DOHH2 (cell line): Measurements from ENCODE around the gene TGM4.

Experiments used
- H3F3A ChIP-seq: fragments of 200-600 bp; sonication (generic), shearing (Covaris generic); 2 replicates; pipeline ENCODE4 v1.6.0; 2016; ENCODE audit warnings: antibody characterized with exemption, mild to moderate bottlenecking; ENCODE audit not compliant: control insufficient read depth, insufficient read depth
- H3K27ac ChIP-seq: fragments of 200-600 bp; sonication (generic); 2 replicates; pipeline ENCODE4 v1.5.1; 2014; ENCODE audit warnings: low read depth, mild to moderate bottlenecking, low read length, moderate library complexity
- H3K27me3 ChIP-seq: fragments of 200-600 bp; sonication (generic); 2 replicates; pipeline ENCODE4 v1.6.1; 2014; ENCODE audit warnings: mild to moderate bottlenecking, low read length, mixed read lengths; ENCODE audit not compliant: control insufficient read depth
- H3K36me3 ChIP-seq: fragments of 200-600 bp; sonication (generic); 2 replicates; pipeline ENCODE4 v1.6.1; 2014; ENCODE audit warnings: mild to moderate bottlenecking, low read length, moderate library complexity, mixed read lengths; ENCODE audit not compliant: control insufficient read depth
- H3K4me1 ChIP-seq: fragments of 200-600 bp; sonication (generic); 2 replicates; pipeline ENCODE4 v1.6.1; 2014; ENCODE audit warnings: mild to moderate bottlenecking, low read length, mixed read lengths; ENCODE audit not compliant: control insufficient read depth
- H3K4me2 ChIP-seq: fragments of 200-600 bp; sonication (generic); 2 replicates; pipeline ENCODE4 v1.6.0; 2014; ENCODE audit warnings: mild to moderate bottlenecking, low read length, moderate library complexity
- H3K4me3 ChIP-seq: fragments of 200-600 bp; sonication (generic); 2 replicates; pipeline ENCODE4 v1.5.1; 2014; ENCODE audit warnings: mild to moderate bottlenecking, low read length, mixed read lengths
- H3K79me2 ChIP-seq: fragments of 200-600 bp; sonication (generic); 2 replicates; pipeline ENCODE4 v1.6.1; 2014; ENCODE audit warnings: mild to moderate bottlenecking, low read length, mixed read lengths; ENCODE audit not compliant: control insufficient read depth
- H3K9me2 ChIP-seq: fragments of 200-600 bp; sonication (generic); replicated peaks from 2 replicates; pipeline ENCODE4 v1.6.1; 2014; ENCODE audit warnings: mild to moderate bottlenecking, low read length, mixed read lengths; ENCODE audit not compliant: control insufficient read depth
- H3K9me3 ChIP-seq: fragments of 200-600 bp; sonication (generic); 2 replicates; pipeline ENCODE4 v1.6.1; 2014; ENCODE audit warnings: antibody characterized with exemption, low read length, mixed read lengths; ENCODE audit not compliant: control insufficient read depth, insufficient read depth
- H4K20me1 ChIP-seq: fragments of 200-600 bp; sonication (generic); 2 replicates; pipeline ENCODE4 v1.6.0; 2014; ENCODE audit warnings: low read depth, mild to moderate bottlenecking, antibody characterized with exemption, low read length, moderate library complexity; ENCODE audit not compliant: control insufficient read depth, insufficient read depth
- EZH2phosphoT487 ChIP-seq: fragments of 200-600 bp; sonication (generic); IDR thresholded peaks from 2 replicates; pipeline ENCODE4 v1.6.1; 2017; ENCODE audit warnings: borderline replicate concordance, mild to moderate bottlenecking, antibody characterized with exemption, low read length, moderate library complexity, mixed read lengths
- TF ChIP-seq, protein P1 (sequence below): fragments of 200-600 bp; sonication (generic); IDR thresholded peaks from one replicate; pipeline ENCODE4 v1.5.1; 2014; ENCODE audit warnings: antibody characterized with exemption, mild to moderate bottlenecking, low read depth, low read length; ENCODE audit not compliant: poor library complexity, severe bottlenecking

The TGM4 gene

DNA sequence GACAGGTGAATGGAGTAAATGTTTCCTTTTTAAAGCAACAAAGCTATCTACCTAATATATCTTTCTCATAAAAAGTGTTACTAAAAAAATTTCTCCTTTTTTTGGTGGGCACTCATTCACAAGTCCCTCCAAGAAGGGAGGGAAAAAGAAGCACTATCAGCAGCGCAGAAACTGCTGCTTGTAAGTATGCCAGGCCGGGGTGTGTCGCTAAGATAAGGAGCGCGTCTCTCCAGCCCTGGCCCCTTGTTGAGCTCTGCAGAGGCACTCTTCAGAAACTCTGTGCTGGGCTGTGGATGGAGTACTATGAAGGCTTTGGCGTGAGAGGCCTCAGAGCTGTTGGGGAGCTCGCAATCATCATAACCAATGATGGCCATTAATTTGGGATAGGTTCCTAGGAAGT, 52.5 kb downstream of the TGM4 start:
- no peaks in the 10 kb centered on the region for H3F3A ChIP-seq
- TF ChIP-seq, protein P1, sequence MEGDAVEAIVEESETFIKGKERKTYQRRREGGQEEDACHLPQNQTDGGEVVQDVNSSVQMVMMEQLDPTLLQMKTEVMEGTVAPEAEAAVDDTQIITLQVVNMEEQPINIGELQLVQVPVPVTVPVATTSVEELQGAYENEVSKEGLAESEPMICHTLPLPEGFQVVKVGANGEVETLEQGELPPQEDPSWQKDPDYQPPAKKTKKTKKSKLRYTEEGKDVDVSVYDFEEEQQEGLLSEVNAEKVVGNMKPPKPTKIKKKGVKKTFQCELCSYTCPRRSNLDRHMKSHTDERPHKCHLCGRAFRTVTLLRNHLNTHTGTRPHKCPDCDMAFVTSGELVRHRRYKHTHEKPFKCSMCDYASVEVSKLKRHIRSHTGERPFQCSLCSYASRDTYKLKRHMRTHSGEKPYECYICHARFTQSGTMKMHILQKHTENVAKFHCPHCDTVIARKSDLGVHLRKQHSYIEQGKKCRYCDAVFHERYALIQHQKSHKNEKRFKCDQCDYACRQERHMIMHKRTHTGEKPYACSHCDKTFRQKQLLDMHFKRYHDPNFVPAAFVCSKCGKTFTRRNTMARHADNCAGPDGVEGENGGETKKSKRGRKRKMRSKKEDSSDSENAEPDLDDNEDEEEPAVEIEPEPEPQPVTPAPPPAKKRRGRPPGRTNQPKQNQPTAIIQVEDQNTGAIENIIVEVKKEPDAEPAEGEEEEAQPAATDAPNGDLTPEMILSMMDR: no peak
- no peak for TF ChIP-seq EZH2phosphoT487
- no peaks in the 10 kb centered on the region for H3K9me3 ChIP-seq
- peaks cover 25% of the 10 kb centered on the region for H3K36me3 ChIP-seq
- H3K9me2 ChIP-seq: no peaks in the 10 kb centered on the region
- H3K4me2 ChIP-seq: no peak overlapping the region
- H3K4me1 ChIP-seq: no peaks in the 10 kb centered on the region; the same call in 1 of the 2 replicates
- H3K4me3 ChIP-seq: no peak overlapping the region
- H3K79me2 ChIP-seq: no peaks in the 10 kb centered on the region
- H3K27me3 ChIP-seq: no peaks in the 10 kb centered on the region
- no peaks in the 10 kb centered on the region for H4K20me1 ChIP-seq
- H3K27ac ChIP-seq: no peak overlapping the region

DNA sequence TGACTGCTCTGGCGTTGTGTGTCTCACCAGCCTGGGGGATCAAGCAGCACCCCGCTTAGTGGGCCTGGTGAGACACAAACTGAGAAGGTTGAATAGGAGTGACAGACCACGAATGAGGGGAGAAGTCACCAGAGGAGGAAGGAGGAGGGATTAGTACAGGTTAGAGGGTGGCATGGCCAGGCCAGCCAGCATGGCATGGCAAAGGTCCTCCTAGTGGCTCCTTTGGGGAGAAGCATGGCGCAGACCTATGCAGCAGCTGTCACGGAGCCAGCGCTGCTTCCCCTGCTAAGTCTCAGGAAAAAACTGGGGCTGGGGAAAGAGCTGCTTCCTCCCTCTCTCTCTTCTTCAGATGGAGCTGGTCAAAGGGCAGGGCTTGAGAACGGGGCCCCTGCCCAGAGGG, 53.0 kb downstream of the TGM4 start:
- Histone ChIP-seq H3K27ac (no peak overlapping the region), H3K9me3 (no peaks in the 10 kb centered on the region), H4K20me1 (no peaks in the 10 kb centered on the region), H3K79me2 (no peaks in the 10 kb centered on the region), H3K36me3 (peaks cover 25% of the 10 kb centered on the region), H3F3A (no peaks in the 10 kb centered on the region), H3K27me3 (no peaks in the 10 kb centered on the region), H3K9me2 (no peaks in the 10 kb centered on the region), H3K4me1 (no peaks in the 10 kb centered on the region; the same call in 1 of the 2 replicates), H3K4me2 (no peak overlapping the region), H3K4me3 (no peak overlapping the region)
- TF ChIP-seq, protein P1: no peak
- TF ChIP-seq EZH2phosphoT487: no peak

DNA sequence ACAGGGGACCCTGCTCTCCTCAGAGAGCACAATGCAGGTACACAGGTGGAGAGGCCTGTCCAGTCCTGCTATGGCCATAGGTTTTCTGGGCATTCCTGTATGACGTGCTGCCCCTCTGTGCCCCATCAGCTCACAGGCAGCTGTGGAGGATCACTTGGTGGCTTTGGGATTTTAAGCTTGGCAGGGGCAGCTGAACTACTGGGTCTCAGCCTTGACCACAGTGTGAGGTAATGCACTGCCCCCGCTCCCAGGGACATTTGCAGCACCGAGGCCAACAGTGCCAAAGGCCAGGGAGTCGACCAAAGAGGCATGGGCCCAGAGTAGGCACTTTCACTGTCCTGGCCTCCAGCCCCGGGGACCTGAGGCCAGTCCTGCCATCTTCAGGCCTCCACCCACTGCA, 55.4 kb downstream of the TGM4 start:
- Histone ChIP-seq H3K4me1 (no peaks in the 10 kb centered on the region), H3K27me3 (no peaks in the 10 kb centered on the region), H4K20me1 (no peaks in the 10 kb centered on the region), H3K27ac (no peak overlapping the region), H3K9me2 (no peaks in the 10 kb centered on the region), H3K79me2 (no peaks in the 10 kb centered on the region), H3K9me3 (no peaks in the 10 kb centered on the region), H3K36me3 (peaks cover 36% of the 10 kb centered on the region), H3K4me2 (no peak overlapping the region), H3F3A (no peaks in the 10 kb centered on the region), H3K4me3 (no peak overlapping the region)
- no peak for TF ChIP-seq EZH2phosphoT487
- TF ChIP-seq, protein P1: no peak

DNA sequence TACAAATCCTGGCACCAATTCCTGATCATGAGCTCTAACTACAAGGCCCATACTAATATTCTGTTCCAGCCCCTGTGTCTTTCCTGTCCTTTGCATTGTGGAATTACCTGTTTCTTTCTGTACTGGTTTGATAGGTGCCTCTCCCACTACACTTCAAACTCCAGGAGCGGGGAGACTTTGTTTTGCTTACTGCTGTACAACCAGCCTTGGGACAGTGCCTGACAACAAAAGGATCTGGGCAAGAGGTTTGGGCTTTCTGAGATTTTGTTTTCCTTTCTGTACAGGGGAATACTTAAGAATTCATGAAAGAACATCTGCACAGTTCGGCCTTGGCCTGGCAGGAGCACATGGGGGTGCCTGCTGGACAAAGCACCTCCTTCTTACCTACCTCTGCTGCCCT, 56.5 kb downstream of the TGM4 start:
- no peaks in the 10 kb centered on the region for H3K4me1 ChIP-seq
- no peaks in the 10 kb centered on the region for H3K9me3 ChIP-seq
- H3F3A ChIP-seq: no peaks in the 10 kb centered on the region
- peaks cover 35% of the 10 kb centered on the region for H3K36me3 ChIP-seq
- no peak overlapping the region for H3K4me3 ChIP-seq
- H3K9me2 ChIP-seq: no peaks in the 10 kb centered on the region
- no peaks in the 10 kb centered on the region for H3K27me3 ChIP-seq
- no peak overlapping the region for H3K4me2 ChIP-seq
- no peak overlapping the region for H3K27ac ChIP-seq
- H4K20me1 ChIP-seq: no peaks in the 10 kb centered on the region
- no peak for TF ChIP-seq EZH2phosphoT487
- TF ChIP-seq, protein P1: no peak
- H3K79me2 ChIP-seq: no peaks in the 10 kb centered on the region
